Loucy (cell line): ENCODE data around the gene NSMCE1.

Source experiments
- H2AFZ ChIP-seq: fragments of 200-600 bp; sonication (generic); 2 replicates; pipeline ENCODE4 v1.6.0; 2016; ENCODE audit warnings: antibody characterized with exemption, mild to moderate bottlenecking, low read length, moderate library complexity
- H3F3A ChIP-seq: fragments of 200-600 bp; 2 replicates; pipeline ENCODE4 v1.6.0; 2016; ENCODE audit warnings: antibody characterized with exemption, low read depth, mild to moderate bottlenecking
- H3K27me3 ChIP-seq: fragments of 200-600 bp; sonication (generic); 2 replicates; pipeline ENCODE4 v1.6.1; 2014; ENCODE audit warnings: low read length, mild to moderate bottlenecking; ENCODE audit not compliant: insufficient read depth, poor library complexity, severe bottlenecking
- H3K36me3 ChIP-seq: fragments of 200-600 bp; sonication (generic); 2 replicates; pipeline ENCODE4 v1.6.1; 2016; ENCODE audit warnings: low read length; ENCODE audit not compliant: insufficient read depth
- H3K4me1 ChIP-seq: fragments of 200-600 bp; sonication (generic); 2 replicates; pipeline ENCODE4 v1.5.1; 2014; ENCODE audit warnings: low read length, mild to moderate bottlenecking; ENCODE audit not compliant: insufficient read depth, poor library complexity, severe bottlenecking
- H3K4me2 ChIP-seq: fragments of 200-600 bp; sonication (generic); 2 replicates; pipeline ENCODE4 v1.6.0; 2014; ENCODE audit warnings: antibody characterized with exemption, low read length, low read depth, mild to moderate bottlenecking; ENCODE audit not compliant: poor library complexity, severe bottlenecking
- H3K4me3 ChIP-seq: fragments of 200-600 bp; sonication (generic); 2 replicates; pipeline ENCODE4 v1.5.1; 2014; ENCODE audit warnings: low read length, mild to moderate bottlenecking, mixed read lengths; ENCODE audit not compliant: poor library complexity, severe bottlenecking
- H3K79me2 ChIP-seq: fragments of 200-600 bp; sonication (generic); 2 replicates; pipeline ENCODE4 v1.6.1; 2014; ENCODE audit warnings: low read length; ENCODE audit not compliant: insufficient read depth
- H3K9ac ChIP-seq: fragments of 200-600 bp; sonication (generic); 2 replicates; pipeline ENCODE4 v1.6.0; 2014; ENCODE audit warnings: mild to moderate bottlenecking, low read depth, low read length, moderate library complexity; ENCODE audit not compliant: poor library complexity, severe bottlenecking
- H3K9me2 ChIP-seq: fragments of 200-600 bp; sonication (generic); replicated peaks from 2 replicates; pipeline ENCODE4 v1.6.1; 2016; ENCODE audit warnings: low read depth, low read length, mixed read lengths
- H3K9me3 ChIP-seq: fragments of 200-600 bp; sonication (generic); 2 replicates; pipeline ENCODE4 v1.6.1; 2014; ENCODE audit warnings: mild to moderate bottlenecking, antibody characterized with exemption, low read length, low read depth; ENCODE audit not compliant: insufficient read depth
- H4K20me1 ChIP-seq: fragments of 200-600 bp; sonication (generic); 2 replicates; pipeline ENCODE4 v1.6.0; 2014; ENCODE audit warnings: antibody characterized with exemption, low read length, mild to moderate bottlenecking; ENCODE audit not compliant: insufficient read depth, poor library complexity, severe bottlenecking
- EZH2phosphoT487 ChIP-seq: fragments of 200-600 bp; IDR thresholded peaks from 2 replicates; pipeline ENCODE4 v1.6.1; 2018; ENCODE audit warnings: antibody characterized with exemption, mild to moderate bottlenecking, moderate library complexity, borderline replicate concordance
- TF ChIP-seq, protein P1 (sequence below): fragments of 200-600 bp; sonication (generic); conservative IDR thresholded peaks from 2 replicates; pipeline ENCODE4 v1.5.1; 2014; ENCODE audit warnings: mild to moderate bottlenecking, antibody characterized with exemption, low read length

The NSMCE1 gene

DNA sequence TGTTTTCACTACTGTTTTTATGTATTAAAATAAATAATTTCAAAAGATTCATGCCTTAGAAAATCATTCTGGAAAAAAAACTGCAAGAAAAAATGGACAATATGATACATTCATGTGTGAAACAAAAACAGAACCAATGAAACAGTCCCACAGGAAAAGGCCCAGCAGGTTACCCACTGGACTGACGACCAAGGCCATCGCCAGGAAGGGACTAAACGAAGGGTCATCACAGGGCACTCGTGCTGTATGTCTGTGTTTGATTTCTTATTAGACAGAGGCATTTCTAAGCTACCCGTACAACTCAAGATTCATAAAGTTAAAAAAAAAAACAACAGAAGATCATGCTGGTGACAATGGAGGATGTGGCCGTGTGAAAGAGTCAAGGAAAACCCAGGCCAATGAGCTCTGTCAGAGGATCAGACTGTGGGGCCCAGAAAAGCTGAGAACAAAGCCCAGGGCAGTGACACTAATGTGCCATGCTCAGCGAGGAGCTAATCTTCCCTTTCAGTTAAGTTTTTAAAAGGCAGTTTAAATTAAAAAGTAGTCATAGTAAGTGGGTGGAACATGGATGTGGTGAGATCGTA lies 31.8 kb downstream of the NSMCE1 start:
- H3K9ac ChIP-seq, result peak overlapping the region; percentile 67
- no peaks in the 10 kb centered on the region for H3K36me3 ChIP-seq
- H3K4me2 ChIP-seq, result peak overlapping the region; percentile 63
- no peak overlapping the region for H3K4me3 ChIP-seq
- H3F3A ChIP-seq, result peaks cover 7% of the 10 kb centered on the region; the same call in 1 of the 2 replicates
- TF ChIP-seq, protein P1, sequence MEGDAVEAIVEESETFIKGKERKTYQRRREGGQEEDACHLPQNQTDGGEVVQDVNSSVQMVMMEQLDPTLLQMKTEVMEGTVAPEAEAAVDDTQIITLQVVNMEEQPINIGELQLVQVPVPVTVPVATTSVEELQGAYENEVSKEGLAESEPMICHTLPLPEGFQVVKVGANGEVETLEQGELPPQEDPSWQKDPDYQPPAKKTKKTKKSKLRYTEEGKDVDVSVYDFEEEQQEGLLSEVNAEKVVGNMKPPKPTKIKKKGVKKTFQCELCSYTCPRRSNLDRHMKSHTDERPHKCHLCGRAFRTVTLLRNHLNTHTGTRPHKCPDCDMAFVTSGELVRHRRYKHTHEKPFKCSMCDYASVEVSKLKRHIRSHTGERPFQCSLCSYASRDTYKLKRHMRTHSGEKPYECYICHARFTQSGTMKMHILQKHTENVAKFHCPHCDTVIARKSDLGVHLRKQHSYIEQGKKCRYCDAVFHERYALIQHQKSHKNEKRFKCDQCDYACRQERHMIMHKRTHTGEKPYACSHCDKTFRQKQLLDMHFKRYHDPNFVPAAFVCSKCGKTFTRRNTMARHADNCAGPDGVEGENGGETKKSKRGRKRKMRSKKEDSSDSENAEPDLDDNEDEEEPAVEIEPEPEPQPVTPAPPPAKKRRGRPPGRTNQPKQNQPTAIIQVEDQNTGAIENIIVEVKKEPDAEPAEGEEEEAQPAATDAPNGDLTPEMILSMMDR, result no peak
- TF ChIP-seq EZH2phosphoT487, result no peak
- no peaks in the 10 kb centered on the region for H4K20me1 ChIP-seq
- H3K9me2 ChIP-seq, result no peaks in the 10 kb centered on the region
- peaks cover 7% of the 10 kb centered on the region; the same call in 1 of the 2 replicates for H3K79me2 ChIP-seq
- H3K9me3 ChIP-seq, result no peaks in the 10 kb centered on the region
- H3K4me1 ChIP-seq, result peaks cover 75% of the 10 kb centered on the region
- no peaks in the 10 kb centered on the region for H3K27me3 ChIP-seq
- peak overlapping the region; percentile 67 for H2AFZ ChIP-seq

DNA sequence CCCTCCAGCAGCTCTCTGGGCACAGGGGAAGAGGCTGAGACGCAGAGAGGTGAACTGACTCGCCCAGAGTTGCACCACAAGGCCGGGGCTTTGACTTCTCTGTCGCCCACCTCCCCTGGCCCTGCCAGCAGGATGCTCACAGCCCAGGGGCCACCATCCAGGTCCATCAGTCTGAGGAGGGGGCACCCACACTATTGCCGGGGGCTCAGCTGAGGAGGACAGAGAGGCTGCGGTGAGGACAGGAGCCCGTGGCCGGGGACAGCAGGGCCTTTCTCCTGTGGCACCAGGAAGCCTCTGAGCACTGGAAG lies 32.7 kb downstream of the NSMCE1 start:
- H3K79me2 ChIP-seq, result peaks cover 8% of the 10 kb centered on the region; the same call in 1 of the 2 replicates
- TF ChIP-seq, protein P1, result no peak
- TF ChIP-seq EZH2phosphoT487, result no peak
- H3K4me3 ChIP-seq, result peak overlapping the region; percentile 54
- peaks cover 80% of the 10 kb centered on the region for H3K4me1 ChIP-seq
- no peaks in the 10 kb centered on the region for H4K20me1 ChIP-seq
- H3K9ac ChIP-seq, result peak overlapping the region; percentile 67
- H3K36me3 ChIP-seq, result no peaks in the 10 kb centered on the region
- peak overlapping the region; percentile 63 for H3K4me2 ChIP-seq
- H3K9me3 ChIP-seq, result no peaks in the 10 kb centered on the region
- H3F3A ChIP-seq, result peaks cover 7% of the 10 kb centered on the region; the same call in 1 of the 2 replicates
- no peaks in the 10 kb centered on the region for H3K9me2 ChIP-seq
- H2AFZ ChIP-seq, result 0 out of 2 replicates have a peak overlapping the region, but pooled peaks have one; percentile 72
- H3K27me3 ChIP-seq, result no peaks in the 10 kb centered on the region

DNA sequence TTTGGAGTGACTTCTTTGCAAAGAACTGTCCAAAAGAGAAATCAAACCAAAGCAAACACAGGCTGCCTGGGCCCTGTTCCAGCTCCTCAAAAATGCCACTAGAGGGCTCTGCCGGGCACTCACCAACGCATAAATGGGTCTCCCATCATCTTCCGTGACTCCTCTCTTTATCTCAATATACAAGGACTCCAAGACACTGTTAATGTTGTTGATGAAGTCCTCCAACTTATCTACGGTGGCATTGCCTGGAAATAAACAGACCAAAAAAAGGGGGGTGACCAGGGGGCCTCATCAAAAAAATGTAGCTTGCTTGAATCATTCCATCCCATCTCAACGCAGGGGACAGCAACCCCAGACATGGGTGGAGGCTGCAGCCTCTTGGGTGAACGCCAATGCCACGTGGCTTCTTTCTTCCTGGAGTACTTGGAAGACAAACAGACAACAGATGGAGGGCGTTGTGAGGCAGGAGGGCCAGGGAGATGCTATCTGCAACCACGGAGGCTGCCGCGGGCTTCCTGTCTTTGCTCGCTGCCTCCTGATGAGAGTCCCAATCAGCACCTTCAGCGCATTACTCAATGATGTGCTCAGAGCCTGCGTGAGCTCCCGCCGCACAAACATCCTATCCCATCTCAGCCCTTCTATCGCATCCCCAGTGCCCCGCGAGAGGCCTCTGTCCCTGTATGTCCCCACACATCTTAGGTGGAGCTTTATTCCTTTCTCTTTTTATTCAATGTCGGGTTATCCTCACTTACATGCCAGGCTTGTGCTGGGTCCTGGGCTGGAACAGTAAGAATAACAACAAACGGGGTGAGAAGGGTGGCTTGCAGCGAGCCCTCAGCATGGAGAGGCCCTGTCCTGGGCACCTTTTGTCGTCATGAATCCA lies 33.3 kb downstream of the NSMCE1 start:
- Histone ChIP-seq H3K9me2 (no peaks in the 10 kb centered on the region), H3K9me3 (no peaks in the 10 kb centered on the region), H2AFZ (peak overlapping the region; percentile 72), H3F3A (peaks cover 7% of the 10 kb centered on the region; the same call in 1 of the 2 replicates), H3K4me3 (peak overlapping the region; percentile 54), H3K9ac (peak overlapping the region; percentile 67), H3K79me2 (peaks cover 8% of the 10 kb centered on the region; the same call in 1 of the 2 replicates), H3K27me3 (no peaks in the 10 kb centered on the region), H3K36me3 (no peaks in the 10 kb centered on the region), H4K20me1 (no peaks in the 10 kb centered on the region), H3K4me1 (peaks cover 82% of the 10 kb centered on the region), H3K4me2 (peak overlapping the region; percentile 63)
- TF ChIP-seq EZH2phosphoT487, result no peak
- TF ChIP-seq, protein P1, result peak; percentile 96
